Neuronal stem cell (in vitro differentiated cells): ENCODE results near the gene APOBEC3A.
"Not testable (repeated sequence)": the region's sequence is repeated elsewhere in the genome, so short reads cannot be mapped to it uniquely, and the experiment has no call there.

Experiments used
- DNase-seq: peaks from one replicate; pipeline ENCODE4 v3.0.0-alpha.2; 2013; ENCODE audit warnings: low spot score
- H2AFZ ChIP-seq: one replicate; pipeline ENCODE4 v1.6.1; 2013; ENCODE audit warnings: mild to moderate bottlenecking, low read length, inconsistent platforms
- H2AK5ac ChIP-seq: 2 replicates; pipeline ENCODE4 v1.6.1; 2013; ENCODE audit warnings: low read depth, mild to moderate bottlenecking, inconsistent platforms, low read length, moderate library complexity, mixed read lengths
- H2BK120ac ChIP-seq: 2 replicates; pipeline ENCODE4 v1.6.1; 2013; ENCODE audit warnings: low read depth, mild to moderate bottlenecking, inconsistent platforms, low read length, moderate library complexity, mixed read lengths
- H2BK12ac ChIP-seq: one replicate; pipeline ENCODE4 v1.6.1; 2013; ENCODE audit warnings: low read length, inconsistent platforms
- H2BK15ac ChIP-seq: 2 replicates; pipeline ENCODE4 v1.6.1; 2013; ENCODE audit warnings: mild to moderate bottlenecking, low read length, inconsistent platforms, mixed read lengths
- H2BK5ac ChIP-seq: one replicate; pipeline ENCODE4 v1.6.1; 2013; ENCODE audit warnings: inconsistent platforms, mild to moderate bottlenecking, low read length, moderate library complexity
- H3K14ac ChIP-seq: one replicate; pipeline ENCODE4 v1.6.1; 2013; ENCODE audit warnings: low read length, inconsistent platforms
- H3K18ac ChIP-seq: 2 replicates; pipeline ENCODE4 v1.6.1; 2013; ENCODE audit warnings: low read length, inconsistent platforms
- H3K23ac ChIP-seq: 2 replicates; pipeline ENCODE4 v1.6.1; 2013; ENCODE audit warnings: low read depth, mild to moderate bottlenecking, mixed read lengths, low read length, inconsistent platforms; ENCODE audit not compliant: poor library complexity
- H3K27ac ChIP-seq: replicated peaks from 3 replicates; pipeline ENCODE4 v1.5.1; 2013; ENCODE audit warnings: low read length, inconsistent platforms
- H3K27me3 ChIP-seq, 3 experiments: 2 replicates each; pipeline ENCODE4 v1.6.1; 2013; ENCODE audit warnings: low read length in 3 of 3, mild to moderate bottlenecking in 2 of 3, inconsistent platforms in 1 of 3, low read depth in 1 of 3, mixed read lengths in 1 of 3, moderate library complexity in 1 of 3; ENCODE audit not compliant: control insufficient read depth in 3 of 3, insufficient read depth in 3 of 3
- H3K36me3 ChIP-seq, 2 donors: replicated peaks in 1 of 2; 2 replicates each; pipeline ENCODE4 v1.6.1; 2013; ENCODE audit warnings: low read length in 2 of 2; ENCODE audit not compliant: control insufficient read depth in 2 of 2, insufficient read depth in 2 of 2
- H3K4ac ChIP-seq: 2 replicates; pipeline ENCODE4 v1.6.1; 2013; ENCODE audit warnings: inconsistent platforms, mild to moderate bottlenecking, low read length, moderate library complexity
- H3K4me1 ChIP-seq, 2 donors: 1 replicate in 1 of 2; 2 replicates in 1 of 2; pipeline ENCODE4 v1.6.1; 2013; ENCODE audit warnings: low read length in 2 of 2, low read depth in 1 of 2; ENCODE audit not compliant: control insufficient read depth in 2 of 2, insufficient read depth in 1 of 2
- H3K4me2 ChIP-seq: one replicate; pipeline ENCODE4 v1.6.1; 2013; ENCODE audit warnings: mild to moderate bottlenecking, low read length, inconsistent platforms; ENCODE audit not compliant: insufficient read depth, poor library complexity, severe bottlenecking
- H3K4me3 ChIP-seq, 2 donors: 2 replicates each; pipeline ENCODE4 v1.5.1; 2013; ENCODE audit warnings: low read length in 2 of 2, mild to moderate bottlenecking in 2 of 2, inconsistent platforms in 1 of 2, moderate library complexity in 1 of 2
- H3K79me1 ChIP-seq: one replicate; pipeline ENCODE4 v1.6.1; 2013; ENCODE audit warnings: low read depth, mild to moderate bottlenecking, inconsistent platforms, low read length, moderate library complexity
- H3K9ac ChIP-seq: one replicate; pipeline ENCODE4 v1.6.1; 2013; ENCODE audit warnings: mild to moderate bottlenecking, low read depth, low read length, inconsistent platforms; ENCODE audit not compliant: poor library complexity
- H3K9me3 ChIP-seq, 2 donors: replicated peaks in 1 of 2; 2 replicates each; pipeline versions ENCODE3 to v1.6.1; 2013; ENCODE audit warnings: low read length in 2 of 2, mild to moderate bottlenecking in 2 of 2, inconsistent platforms in 1 of 2, low read depth in 1 of 2, mixed read lengths in 1 of 2, moderate library complexity in 1 of 2; ENCODE audit not compliant: control insufficient read depth in 2 of 2, insufficient read depth in 1 of 2
- H4K8ac ChIP-seq: one replicate; pipeline ENCODE4 v1.6.1; 2013; ENCODE audit warnings: low read depth, mild to moderate bottlenecking, inconsistent platforms, low read length, moderate library complexity
- H4K91ac ChIP-seq: one replicate; pipeline ENCODE4 v1.6.1; 2013; ENCODE audit warnings: low read length, low read depth, mild to moderate bottlenecking, inconsistent platforms; ENCODE audit not compliant: poor library complexity
- WGBS, 2 donors: extraction: QIAGEN DNeasy Blood & Tissue Kit; methylation state at CpG; one replicate each; pipeline ENCODE4 v1.1.7; 2013; ENCODE audit warnings: missing lambda C conversion rate in 2 of 2, mixed read lengths in 1 of 2; ENCODE audit not compliant: insufficient read length in 2 of 2, insufficient replicate concordance in 1 of 2; ENCODE audit errors: extremely low coverage in 2 of 2; 5-methylcytosine and 5-hydroxymethylcytosine counted together

Gene APOBEC3A

GRCh38 chr22:39007177-39007576 lies 49.8 kb downstream of the APOBEC3A start:
- Histone ChIP-seq H3K4me2 (no peak overlapping the region), H2BK15ac (no peak overlapping the region), H3K18ac (no peak overlapping the region), H2AFZ (no peak overlapping the region), H3K4ac (no peak overlapping the region), H4K91ac (no peak overlapping the region), H3K4me3 (no peak overlapping the region), H3K9me3 (no peaks in the 10 kb centered on the region), H3K4me1 (peaks cover 2 to 4% of the 10 kb centered on the region in 2 donors), H3K36me3 (no peaks in the 10 kb centered on the region), H3K14ac (no peak overlapping the region), H2AK5ac (no peak overlapping the region), H3K27me3 (peaks cover 0 to 4% (median 0%) of the 10 kb centered on the region in 3 experiments), H3K9ac (no peak overlapping the region), H3K79me1 (no peaks in the 10 kb centered on the region), H3K27ac (no peak overlapping the region), H2BK12ac (no peak overlapping the region), H2BK120ac (no peak overlapping the region), H3K23ac (no peak overlapping the region), H4K8ac (no peak overlapping the region), H2BK5ac (no peak overlapping the region)
- WGBS, 2 donors, result no CpG with 5 or more reads among the region's 5 CpGs
- no peak for DNase-seq

- H3K14ac ChIP-seq, H2BK12ac ChIP-seq, H4K91ac ChIP-seq, H3K4me1 ChIP-seq, H3K36me3 ChIP-seq, H2BK5ac ChIP-seq, H3K27ac ChIP-seq, H3K4me2 ChIP-seq, H4K8ac ChIP-seq, H3K9ac ChIP-seq, DNase-seq, H3K9me3 ChIP-seq, H2BK120ac ChIP-seq, H2AK5ac ChIP-seq, H3K23ac ChIP-seq, H3K4ac ChIP-seq, H3K18ac ChIP-seq, H3K27me3 ChIP-seq, H3K79me1 ChIP-seq, H2AFZ ChIP-seq, H3K4me3 ChIP-seq, H2BK15ac ChIP-seq: not testable (repeated sequence)
- no CpG with 5 or more reads among the region's 8 CpGs for WGBS, 2 donors
These were observed 51.0 kb downstream of the APOBEC3A start for GRCh38 chr22:39008271-39008850.

DNA sequence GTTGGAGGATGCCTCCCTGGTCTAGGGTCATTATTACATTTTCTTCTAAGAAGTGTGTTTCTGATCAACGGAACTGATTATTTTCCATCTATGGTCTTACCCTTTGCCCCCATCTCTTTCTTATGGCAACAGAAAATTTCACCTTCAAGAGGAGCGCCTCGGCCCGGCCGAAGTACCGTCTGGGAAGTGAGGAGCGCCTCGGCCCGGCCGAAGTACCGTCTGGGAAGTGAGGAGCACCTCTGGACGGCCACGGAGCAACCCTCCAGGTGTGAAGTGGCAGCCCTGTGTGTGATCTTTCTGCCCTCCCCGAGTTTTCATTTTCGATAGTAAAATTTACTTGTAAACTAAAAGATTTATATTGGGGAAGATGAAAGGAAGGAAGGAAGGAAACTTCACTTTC lies 53.5 kb downstream of the APOBEC3A start:
- Histone ChIP-seq H3K36me3 (no peaks in the 10 kb centered on the region), H2AK5ac (no peak overlapping the region), H3K4me3 (no peak overlapping the region), H3K4me1 (peaks cover 18 to 21% of the 10 kb centered on the region in 2 donors), H3K23ac (no peak overlapping the region), H3K27me3 (no peaks in the 10 kb centered on the region), H3K79me1 (no peaks in the 10 kb centered on the region), H3K18ac (no peak overlapping the region), H4K91ac (no peak overlapping the region), H3K27ac (no peak overlapping the region), H2BK15ac (no peak overlapping the region), H3K9ac (no peak overlapping the region), H3K4ac (no peak overlapping the region), H3K14ac (peak overlapping the region; percentile 56), H3K4me2 (no peak overlapping the region), H4K8ac (no peak overlapping the region), H3K9me3 (no peaks in the 10 kb centered on the region), H2AFZ (no peak overlapping the region), H2BK120ac (no peak overlapping the region), H2BK5ac (no peak overlapping the region), H2BK12ac (no peak overlapping the region)
- no peak for DNase-seq
- no CpG with 5 or more reads among the region's 15 CpGs for WGBS, 2 donors
